HepG2 (cell line): ENCODE results near the gene KIF21B. TPM values are rescaled to one million over a fixed set of nuclear protein-coding genes. Genes with fewer than 3 reads are reported as not detected.

ENCODE experiments used
- ATAC-seq: fragments of 200-7000 bp; cut with Tn5 transposase; 3 replicates; pipeline ENCODE4 v1.9.1; 2020; ENCODE audit warnings: mild to moderate bottlenecking, moderate library complexity
- BruUV-seq: library from RNA; stranded (reverse); fragments of 400-500 nt; replicated peaks from 2 replicates; lab custom pipeline; 2021; lab: Mats Ljungman, UMichigan
- CTCF ChIA-PET: fragments of 300-600 bp; formaldehyde crosslinking; extraction: SDS; loops from one replicate; lab custom pipeline; 2021; ENCODE audit warnings: low total read pairs, inconsistent platforms, low intra/inter-chr PET ratio; lab: Yijun Ruan, JAX
- POLR2A ChIA-PET: fragments of 350-600 bp; sonication (Branson Sonifier 250); formaldehyde crosslinking; loops from one replicate; lab custom pipeline; 2020; ENCODE audit warnings: antibody characterized with exemption, inconsistent platforms; lab: Yijun Ruan, JAX
- DNase-seq: peaks from one replicate; pipeline ENCODE4 v3.0.0-alpha.2; 2015; ENCODE audit warnings: low spot score
- FAIRE-seq: peaks from 3 replicates; lab custom pipeline; 2011; peaks lifted over from hg19 to GRCh38; lab: Jason Lieb, UNC
- H2AFZ ChIP-seq: one replicate; pipeline ENCODE4 v1.6.1; 2011; ENCODE audit warnings: low read length, inconsistent platforms
- H3K27ac ChIP-seq: fragments of 300-600 bp; 3 replicates; pipeline ENCODE4 v1.8.0; 2011; ENCODE audit warnings: mixed run types, mild to moderate bottlenecking, mixed read lengths, low read length, inconsistent platforms; ENCODE audit not compliant: insufficient read depth; ENCODE audit errors: extremely low read length
- H3K27me3 ChIP-seq, 2 experiments: fragments of 200-600 bp in 1 of 2; 2 replicates in 1 of 2; 3 replicates in 1 of 2; pipeline versions ENCODE4 v1.6.0 to v1.8.0; 2011; ENCODE audit warnings: low read length in 2 of 2, mild to moderate bottlenecking in 2 of 2, moderate library complexity in 2 of 2, inconsistent platforms in 1 of 2; ENCODE audit not compliant: insufficient read depth in 2 of 2, control insufficient read depth in 1 of 2
- H3K36me3 ChIP-seq, 2 experiments: fragments of 200-600 bp in 1 of 2; replicated peaks in 1 of 2; 2 replicates in 1 of 2; 3 replicates in 1 of 2; pipeline versions ENCODE4 v1.5.1 to v1.8.0; 2011; ENCODE audit warnings: low read length in 2 of 2, inconsistent platforms in 1 of 2; ENCODE audit not compliant: insufficient read depth in 2 of 2, control insufficient read depth in 1 of 2
- H3K4me1 ChIP-seq: 2 replicates; pipeline ENCODE4 v1.5.1; 2012; ENCODE audit warnings: low read length, inconsistent platforms; ENCODE audit not compliant: insufficient read depth
- H3K4me2 ChIP-seq: 2 replicates; pipeline ENCODE4 v1.6.0; 2011; ENCODE audit warnings: low read depth, low read length, inconsistent platforms
- H3K4me3 ChIP-seq, 3 experiments: fragments of 200-600 bp in 1 of 3; sonication (generic), shearing (Covaris generic) in 1 of 3; replicated peaks in 1 of 3; 2 replicates each; pipeline ENCODE4 v1.5.1; 2011 to 2016; ENCODE audit warnings: low read length in 3 of 3, inconsistent platforms in 2 of 3, low read depth in 2 of 3, mild to moderate bottlenecking in 2 of 3, control low read depth in 1 of 3, mixed read lengths in 1 of 3; ENCODE audit not compliant: insufficient read depth in 1 of 3
- H3K79me2 ChIP-seq: one replicate; pipeline ENCODE4 v1.6.1; 2011; ENCODE audit warnings: low read length, inconsistent platforms; ENCODE audit not compliant: insufficient read depth
- H3K9ac ChIP-seq: 2 replicates; pipeline ENCODE4 v1.6.0; 2011; ENCODE audit warnings: mild to moderate bottlenecking, low read depth, low read length, inconsistent platforms; ENCODE audit not compliant: insufficient read depth
- H3K9me3 ChIP-seq: 2 replicates; pipeline ENCODE4 v1.5.1; 2012; ENCODE audit warnings: mild to moderate bottlenecking, low read length
- H4K20me1 ChIP-seq: 2 replicates; pipeline ENCODE4 v1.6.0; 2011; ENCODE audit warnings: inconsistent platforms, mild to moderate bottlenecking, low read length, moderate library complexity; ENCODE audit not compliant: insufficient read depth
- ARNT2 ChIP-seq: sonication (generic); formaldehyde crosslinking; IDR thresholded peaks from 2 replicates; pipeline ENCODE4 v1.8.0; 2022; ENCODE audit warnings: mild to moderate bottlenecking, low read depth, missing genetic modification reagents, moderate library complexity
- HOXA9 ChIP-seq: sonication (generic); formaldehyde crosslinking; IDR thresholded peaks from 2 replicates; pipeline ENCODE4 v1.8.1; 2022; ENCODE audit warnings: missing genetic modification reagents, mild to moderate bottlenecking, moderate library complexity, borderline replicate concordance
- IKZF4 ChIP-seq: sonication (generic); formaldehyde crosslinking; IDR thresholded peaks from 2 replicates; pipeline ENCODE4 v1.5.1; 2020; ENCODE audit warnings: borderline replicate concordance, mild to moderate bottlenecking, low read depth, missing genetic modification reagents; ENCODE audit errors: not compliant biosample characterization
- MNT ChIP-seq: fragments of 450-650 bp; IDR thresholded peaks from 2 replicates; pipeline ENCODE4 v1.6.1; 2016
- NFYC ChIP-seq: IDR thresholded peaks from 2 replicates; pipeline ENCODE4 v1.6.1; 2016; ENCODE audit warnings: missing genetic modification reagents, missing compliant biosample characterization
- NR2F2 ChIP-seq: IDR thresholded peaks from 2 replicates; pipeline ENCODE4 v1.6.1; 2012; ENCODE audit warnings: low read depth, inconsistent platforms, borderline replicate concordance
- POGK ChIP-seq: sonication (generic); formaldehyde crosslinking; conservative IDR thresholded peaks from 2 replicates; pipeline ENCODE4 v1.8.0; 2022; ENCODE audit warnings: mild to moderate bottlenecking, moderate library complexity, missing genetic modification reagents
- ZFAT ChIP-seq: sonication (generic); formaldehyde crosslinking; conservative IDR thresholded peaks from 2 replicates; pipeline ENCODE4 v1.8.1; 2023; ENCODE audit warnings: missing genetic modification reagents, inconsistent platforms
- ZFP82 ChIP-seq: sonication (generic); formaldehyde crosslinking; IDR thresholded peaks from 2 replicates; pipeline ENCODE4 v1.5.1; 2020; ENCODE audit warnings: mild to moderate bottlenecking, missing genetic modification reagents, borderline replicate concordance
- ZNF512 ChIP-seq: sonication (generic); formaldehyde crosslinking; IDR thresholded peaks from 2 replicates; pipeline ENCODE4 v1.4.0; 2020; ENCODE audit warnings: mild to moderate bottlenecking, missing genetic modification reagents
- ZNF878 ChIP-seq: sonication (generic); formaldehyde crosslinking; IDR thresholded peaks from 2 replicates; pipeline ENCODE4 v1.8.1; 2023; ENCODE audit warnings: mild to moderate bottlenecking, missing genetic modification reagents, moderate library complexity
- ZSCAN9 ChIP-seq: IDR thresholded peaks from 2 replicates; pipeline ENCODE4 v1.6.1; 2016; ENCODE audit warnings: borderline replicate concordance
- WGBS: methylation state at CpG from one replicate; pipeline ENCODE4 v1.1.6; 2017; ENCODE audit warnings: low lambda C conversion rate; 5-methylcytosine and 5-hydroxymethylcytosine counted together
- in situ Hi-C: cut with HindIII; loops from 2 replicates; pipeline ENCODE4 v1.10.0; 2017; ENCODE audit warnings: low pct_unique_long_range_greater_than_20kb; ENCODE audit not compliant: extremely low pct_ligation_motif_present
- intact Hi-C: fragments of 100-400 bp; cut with micrococcal nuclease; formaldehyde crosslinking; loops from one replicate; pipeline ENCODE4 v1.10.0; 2022; ENCODE audit not compliant: unreplicated experiment
- polyA plus RNA-seq, 8 experiments: library from polyadenylated mRNA; depleted of rRNA in 3 of 8; stranded (reverse) in 7 of 8; unstranded in 1 of 8; fragments of >200 nt; fragmentation: Illumina TruSeq in 4 of 8; extraction: Trizol in 4 of 8; gene quantifications; 2 replicates each; pipeline versions ENCODE4 v1.2.1 to v1.2.3, GENCODE V29; 2011 to 2016; ENCODE audit warnings: low read depth in 4 of 8, missing spikeins in 1 of 8, mixed read lengths in 1 of 8; ENCODE audit not compliant: insufficient read depth in 1 of 8
- total RNA-seq, 5 experiments: library from RNA; depleted of rRNA; stranded (reverse); fragments of >200 nt; fragmentation: Illumina TruSeq; extraction: Trizol; gene quantifications; 2 replicates each; pipeline ENCODE4 v1.2.3, GENCODE V29; 2016; ENCODE audit warnings: low read depth in 1 of 5
- TF ChIP-seq, protein P1 (sequence below): sonication (generic); formaldehyde crosslinking; IDR thresholded peaks from 2 replicates; pipeline ENCODE4 v1.5.0; 2020; ENCODE audit warnings: mild to moderate bottlenecking, missing genetic modification reagents

Gene KIF21B
- total and polyA plus RNA-seq, 2 of the 13 experiments (the other 11 are each of a cell fraction or from before 2014, with no cell fraction given), result 0.17 to 0.20 TPM

GRCh38 chr1:201024625-201024998, 1.1 kb upstream of the KIF21B start:
- no peak overlapping the region for H3K4me3 ChIP-seq
- H3K9me3 ChIP-seq, result no peaks in the 10 kb centered on the region
- ATAC-seq, result no peak
- H3K36me3 ChIP-seq, result no peaks in the 10 kb centered on the region
- in situ Hi-C loops, result no loop called here
- TF ChIP-seq HOXA9 (CRISPR knock-in tag) (no peak), ARNT2 (CRISPR knock-in tag) (no peak), MNT (no peak), POGK (CRISPR knock-in tag) (no peak), NFYC (CRISPR knock-in tag) (no peak), ZFAT (CRISPR knock-in tag) (no peak), NR2F2 (no peak), ZSCAN9 (CRISPR knock-in tag) (no peak), IKZF4 (no peak), ZNF512 (CRISPR knock-in tag) (no peak), ZFP82 (CRISPR knock-in tag) (no peak), ZNF878 (CRISPR knock-in tag) (no peak)
- TF ChIP-seq, protein P1, sequence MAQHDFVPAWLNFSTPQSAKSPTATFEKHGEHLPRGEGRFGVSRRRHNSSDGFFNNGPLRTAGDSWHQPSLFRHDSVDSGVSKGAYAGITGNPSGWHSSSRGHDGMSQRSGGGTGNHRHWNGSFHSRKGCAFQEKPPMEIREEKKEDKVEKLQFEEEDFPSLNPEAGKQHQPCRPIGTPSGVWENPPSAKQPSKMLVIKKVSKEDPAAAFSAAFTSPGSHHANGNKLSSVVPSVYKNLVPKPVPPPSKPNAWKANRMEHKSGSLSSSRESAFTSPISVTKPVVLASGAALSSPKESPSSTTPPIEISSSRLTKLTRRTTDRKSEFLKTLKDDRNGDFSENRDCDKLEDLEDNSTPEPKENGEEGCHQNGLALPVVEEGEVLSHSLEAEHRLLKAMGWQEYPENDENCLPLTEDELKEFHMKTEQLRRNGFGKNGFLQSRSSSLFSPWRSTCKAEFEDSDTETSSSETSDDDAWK (CRISPR knock-in tag), result no peak
- TF ChIP-seq, all 625 proteins: peak for 0
- POLR2A ChIA-PET, result no interaction called here
- Histone ChIP-seq H3K27me3 (peaks cover 7 to 39% of the 10 kb centered on the region in 2 experiments; a peak in 4 of 5 replicates), H2AFZ (no peak overlapping the region), H3K9ac (no peak overlapping the region), H3K79me2 (no peaks in the 10 kb centered on the region), H3K27ac (no peak overlapping the region), H4K20me1 (no peaks in the 10 kb centered on the region), H3K4me2 (peak overlapping the region; percentile 78; the same call in 1 of the 2 replicates), H3K4me1 (peaks cover 55% of the 10 kb centered on the region)
- DNase-seq (no peak), FAIRE-seq (no peak)
- BruUV-seq, result no TSS peak
- intact Hi-C loops, result loop anchor here (5.0 kb wide), 1 partner anchor 132 kb away; the partner anchor contains the start of gene INAVA
- CTCF ChIA-PET, result no interaction called here
- 44% methylated on average over 1 of the region's 2 CpGs for WGBS
